Activated naive CD4-positive, alpha-beta T cell treated with anti-CD3 and anti-CD28 coated beads, Interleukin-2, amount 50 U/mL, for 24 hours (primary cell): ENCODE data around the gene NKX2-8.
"Not testable (repeated sequence)": the region's sequence is repeated elsewhere in the genome, so short reads cannot be mapped to it uniquely, and the experiment has no call there.

ENCODE experiments used
- H3K27ac Mint-ChIP-seq: one replicate; pipeline ENCODE4 v1.8.0; 2021; ENCODE audit warnings: mild to moderate bottlenecking, mixed read lengths
- H3K27me3 Mint-ChIP-seq: one replicate; pipeline ENCODE4 v1.8.0; 2021; ENCODE audit warnings: mixed read lengths
- H3K36me3 Mint-ChIP-seq: one replicate; pipeline ENCODE4 v1.8.0; 2021; ENCODE audit warnings: mixed read lengths
- H3K4me1 Mint-ChIP-seq: one replicate; pipeline ENCODE4 v1.8.0; 2021; ENCODE audit warnings: mixed read lengths
- H3K4me3 Mint-ChIP-seq: one replicate; pipeline ENCODE4 v1.8.0; 2021; ENCODE audit warnings: mild to moderate bottlenecking, mixed read lengths
- H3K9me3 Mint-ChIP-seq: one replicate; pipeline ENCODE4 v1.8.0; 2021; ENCODE audit warnings: mixed read lengths

The NKX2-8 gene

DNA sequence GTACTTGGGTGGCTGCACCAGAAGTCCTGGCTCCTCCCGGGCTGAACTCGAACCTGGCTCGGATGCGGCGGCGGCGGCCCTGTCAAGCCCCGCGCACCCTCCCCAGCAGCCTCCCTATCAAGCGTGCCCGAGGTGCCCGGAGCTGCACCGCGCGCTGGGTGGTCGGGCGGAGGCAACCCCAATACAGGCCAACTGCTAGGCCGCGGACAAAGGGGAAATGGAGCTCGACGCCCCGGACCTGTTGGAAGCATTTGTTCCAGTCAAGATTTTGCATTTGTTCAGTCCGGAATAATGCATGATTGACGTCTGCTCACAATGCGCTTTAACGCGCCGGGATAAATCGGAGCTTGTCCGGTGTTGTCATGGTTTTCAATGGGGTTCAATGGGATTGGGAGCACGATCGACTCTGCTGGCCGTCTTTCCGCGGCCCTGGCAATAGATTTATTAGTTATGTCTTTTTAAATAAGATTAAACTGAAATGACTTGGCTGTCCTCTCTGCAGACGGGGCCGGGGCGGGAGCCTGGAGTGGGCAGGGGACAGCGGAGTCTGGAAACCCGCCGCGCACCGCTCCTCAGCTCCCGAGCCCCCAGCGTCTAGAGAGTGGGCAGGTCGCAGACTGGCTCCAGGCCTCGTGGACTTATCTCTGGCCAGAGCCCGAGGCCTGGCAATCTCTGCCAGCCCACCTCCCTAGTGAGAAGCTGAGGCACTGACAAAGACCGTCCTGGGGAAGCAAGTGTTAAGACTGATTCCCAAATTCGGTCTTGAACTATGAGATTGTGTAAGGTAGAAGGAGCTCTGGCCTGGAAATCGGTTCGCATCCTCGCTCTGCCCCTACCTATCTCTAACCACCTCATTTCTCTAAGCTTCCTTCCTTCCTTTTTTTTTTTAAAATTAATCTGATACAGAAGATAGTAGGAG is 1.7 kb upstream of the NKX2-8 start:
- H3K4me3 Mint-ChIP-seq = no peak overlapping the region
- H3K9me3 Mint-ChIP-seq = no peaks in the 10 kb centered on the region
- no peak overlapping the region for H3K27ac Mint-ChIP-seq
- H3K27me3 Mint-ChIP-seq = peaks cover 55% of the 10 kb centered on the region
- no peaks in the 10 kb centered on the region for H3K36me3 Mint-ChIP-seq
- no peaks in the 10 kb centered on the region for H3K4me1 Mint-ChIP-seq

DNA sequence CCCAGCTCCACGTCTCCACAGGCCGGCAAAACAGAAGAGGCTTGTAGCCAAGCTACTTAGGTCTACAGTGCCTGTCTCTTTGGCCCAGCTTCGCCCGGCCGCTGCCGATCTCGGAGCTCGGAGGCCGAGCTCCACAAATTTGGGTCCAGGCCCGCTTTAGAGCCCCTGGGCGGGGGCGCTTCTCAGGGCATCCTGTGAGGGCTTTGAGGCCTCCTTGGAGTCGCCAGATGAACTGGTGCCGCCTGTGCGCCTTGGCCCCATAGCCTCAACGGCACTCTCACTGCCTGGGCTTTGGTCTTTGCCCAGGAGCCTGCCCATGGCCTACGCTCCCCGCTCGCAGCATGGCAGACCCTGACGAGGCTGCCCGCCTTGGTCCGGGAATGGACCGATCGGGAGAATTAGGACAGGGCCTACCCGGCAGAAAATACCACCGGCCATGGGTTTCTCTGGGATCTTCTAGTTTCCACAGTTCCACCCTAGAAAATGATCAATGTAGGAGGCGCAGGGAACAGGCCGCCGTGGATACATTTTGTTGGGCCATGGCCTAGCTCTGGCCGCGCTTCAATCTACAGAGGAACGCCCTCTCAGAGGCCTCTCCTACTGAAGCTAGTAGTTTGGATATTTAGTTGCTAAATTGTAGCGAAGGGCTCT is 953 bp upstream of the NKX2-8 start:
- no peak overlapping the region for H3K4me3 Mint-ChIP-seq
- peaks cover 53% of the 10 kb centered on the region for H3K27me3 Mint-ChIP-seq
- H3K36me3 Mint-ChIP-seq = no peaks in the 10 kb centered on the region
- no peak overlapping the region for H3K27ac Mint-ChIP-seq
- no peaks in the 10 kb centered on the region for H3K9me3 Mint-ChIP-seq
- H3K4me1 Mint-ChIP-seq = no peaks in the 10 kb centered on the region

DNA sequence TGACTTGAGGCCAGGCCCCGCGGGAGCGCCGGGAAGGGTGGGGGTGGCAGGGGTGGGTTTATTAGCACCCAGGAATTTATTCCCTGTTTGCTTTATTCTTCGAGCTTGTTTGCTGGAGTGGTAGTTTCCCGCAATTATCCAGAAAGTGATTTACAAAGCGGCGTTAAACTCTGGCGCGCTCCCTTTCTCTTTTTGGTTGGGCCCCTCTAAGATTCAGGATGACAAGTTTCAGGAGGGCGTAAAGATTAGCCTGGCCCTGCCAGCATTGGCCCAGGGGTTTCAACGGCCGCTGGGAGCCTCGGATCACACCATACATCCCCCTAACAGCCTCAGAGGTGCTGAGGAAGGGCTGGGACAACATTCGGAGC is 444 bp upstream of the NKX2-8 start:
- Mint-ChIP-seq H3K4me3 (no peak overlapping the region), H3K36me3 (no peaks in the 10 kb centered on the region), H3K27me3 (peaks cover 53% of the 10 kb centered on the region), H3K9me3 (no peaks in the 10 kb centered on the region), H3K4me1 (no peaks in the 10 kb centered on the region), H3K27ac (no peak overlapping the region)

DNA sequence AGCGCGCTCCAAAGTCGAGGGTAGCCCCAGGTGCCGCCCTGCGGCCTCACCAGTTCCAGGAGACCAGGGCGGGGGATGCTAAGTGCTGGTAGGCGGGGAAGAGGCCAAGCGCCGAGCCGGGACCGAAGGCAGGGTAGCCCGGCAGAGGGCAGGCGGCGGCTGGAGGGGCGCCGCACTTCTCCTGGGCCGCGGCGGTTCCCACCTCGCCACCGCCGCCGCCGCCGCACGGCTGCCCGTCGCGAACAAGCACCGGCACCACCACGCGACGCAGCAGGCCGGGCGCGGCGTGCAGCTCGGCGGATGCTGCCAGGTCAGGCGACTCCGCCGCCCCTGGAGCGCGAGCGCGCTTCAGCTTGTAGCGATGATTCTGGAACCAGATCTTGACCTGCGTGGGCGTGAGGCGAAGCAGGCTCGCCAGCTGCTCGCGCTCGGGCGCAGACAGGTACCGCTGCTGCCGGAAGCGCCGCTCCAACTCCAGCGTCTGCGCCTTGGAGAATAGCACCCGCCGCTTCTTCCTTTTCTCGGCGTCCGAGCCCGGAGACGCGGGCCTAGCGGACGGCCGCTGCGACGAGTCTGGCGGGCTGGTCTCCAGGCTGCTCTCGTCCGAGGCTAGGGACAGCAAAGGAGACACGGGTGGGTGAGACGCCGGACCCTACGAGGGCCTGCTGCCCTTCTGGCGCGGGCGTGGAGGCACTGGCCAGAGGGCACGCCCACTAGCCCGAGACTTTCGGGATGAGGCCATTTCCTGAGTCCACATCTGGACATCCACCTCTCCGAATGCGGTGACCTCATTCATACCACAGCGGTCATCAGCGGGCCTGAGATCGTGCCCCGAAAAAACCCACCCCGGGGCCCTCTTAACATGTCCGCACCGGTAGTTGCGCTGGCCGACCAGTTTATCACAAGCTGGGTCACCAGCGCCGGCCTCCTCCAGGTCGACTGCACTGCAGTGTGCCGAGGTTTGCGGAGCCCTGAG is 1.3 kb downstream of the NKX2-8 start:
- no peaks in the 10 kb centered on the region for H3K4me1 Mint-ChIP-seq
- H3K9me3 Mint-ChIP-seq = no peaks in the 10 kb centered on the region
- no peak overlapping the region for H3K4me3 Mint-ChIP-seq
- H3K27ac Mint-ChIP-seq = no peak overlapping the region
- H3K36me3 Mint-ChIP-seq = no peaks in the 10 kb centered on the region
- peaks cover 42% of the 10 kb centered on the region for H3K27me3 Mint-ChIP-seq

DNA sequence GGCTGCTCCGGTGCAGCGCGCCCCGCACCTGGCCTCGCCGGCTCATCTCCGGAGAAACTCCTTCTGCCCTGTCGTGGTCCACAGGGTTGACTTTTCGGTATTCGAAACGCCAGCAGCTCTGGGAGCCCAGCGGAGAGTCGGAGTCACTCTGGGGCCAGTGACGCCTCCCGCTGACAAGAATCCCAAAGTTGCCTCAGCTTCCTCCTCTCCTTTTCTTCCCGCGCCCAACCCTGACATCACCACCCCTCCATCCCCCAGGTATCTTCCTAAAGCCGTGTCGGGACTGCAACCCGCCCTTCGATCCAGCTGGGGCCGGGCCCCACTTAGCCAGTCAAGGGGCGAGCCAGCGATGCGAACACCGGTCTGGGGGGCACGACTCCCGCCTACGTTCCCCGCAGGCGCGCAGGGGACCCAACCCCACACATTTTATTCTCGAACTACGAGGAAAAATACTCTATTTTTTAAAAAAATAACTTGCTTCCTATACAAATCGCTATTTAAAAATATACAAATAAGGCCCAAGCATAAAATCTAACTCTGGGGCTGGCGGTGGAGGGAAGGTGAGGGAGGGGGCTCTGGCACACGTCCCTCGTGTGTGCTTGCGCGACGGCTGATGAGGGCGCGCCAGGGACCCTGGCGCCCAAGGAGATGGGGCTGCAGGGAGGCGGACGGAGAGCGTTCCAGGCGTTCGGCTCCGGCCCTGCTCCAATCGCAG is 2.1 kb downstream of the NKX2-8 start:
- no peaks in the 10 kb centered on the region for H3K9me3 Mint-ChIP-seq
- H3K27me3 Mint-ChIP-seq = peaks cover 38% of the 10 kb centered on the region
- no peak overlapping the region for H3K4me3 Mint-ChIP-seq
- no peak overlapping the region for H3K27ac Mint-ChIP-seq
- H3K36me3 Mint-ChIP-seq = no peaks in the 10 kb centered on the region
- no peaks in the 10 kb centered on the region for H3K4me1 Mint-ChIP-seq

DNA sequence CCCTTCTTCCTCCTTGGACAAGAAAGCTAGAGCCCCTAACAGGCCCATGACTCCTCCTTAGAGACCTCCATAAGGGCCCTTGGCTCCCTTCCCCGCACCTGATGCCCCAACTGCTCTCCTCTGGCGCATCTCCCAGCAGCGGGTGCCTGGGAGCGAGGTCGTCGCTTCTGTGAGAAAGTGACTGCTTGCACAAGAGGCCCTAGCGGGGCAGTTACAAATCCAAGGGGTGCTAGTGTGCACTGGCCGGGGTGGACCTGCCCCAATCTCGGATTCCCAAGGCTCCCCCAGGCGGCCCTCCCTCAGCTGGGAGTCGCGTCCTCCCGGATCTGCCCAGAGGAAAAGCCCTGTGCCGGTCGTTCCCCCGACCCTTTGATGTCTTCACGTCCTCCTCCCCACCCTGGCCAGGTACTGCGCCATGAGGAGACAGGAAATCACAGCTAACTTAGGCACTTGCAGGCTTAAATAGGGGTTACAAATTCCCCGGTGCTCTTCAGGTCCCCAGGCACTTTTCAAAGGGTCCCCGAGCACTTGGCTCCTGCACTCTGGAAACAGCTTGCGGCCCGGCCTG is 2.8 kb downstream of the NKX2-8 start:
- no peaks in the 10 kb centered on the region for H3K4me1 Mint-ChIP-seq
- no peak overlapping the region for H3K27ac Mint-ChIP-seq
- peaks cover 32% of the 10 kb centered on the region for H3K27me3 Mint-ChIP-seq
- no peak overlapping the region for H3K4me3 Mint-ChIP-seq
- H3K9me3 Mint-ChIP-seq = no peaks in the 10 kb centered on the region
- H3K36me3 Mint-ChIP-seq = no peaks in the 10 kb centered on the region

DNA sequence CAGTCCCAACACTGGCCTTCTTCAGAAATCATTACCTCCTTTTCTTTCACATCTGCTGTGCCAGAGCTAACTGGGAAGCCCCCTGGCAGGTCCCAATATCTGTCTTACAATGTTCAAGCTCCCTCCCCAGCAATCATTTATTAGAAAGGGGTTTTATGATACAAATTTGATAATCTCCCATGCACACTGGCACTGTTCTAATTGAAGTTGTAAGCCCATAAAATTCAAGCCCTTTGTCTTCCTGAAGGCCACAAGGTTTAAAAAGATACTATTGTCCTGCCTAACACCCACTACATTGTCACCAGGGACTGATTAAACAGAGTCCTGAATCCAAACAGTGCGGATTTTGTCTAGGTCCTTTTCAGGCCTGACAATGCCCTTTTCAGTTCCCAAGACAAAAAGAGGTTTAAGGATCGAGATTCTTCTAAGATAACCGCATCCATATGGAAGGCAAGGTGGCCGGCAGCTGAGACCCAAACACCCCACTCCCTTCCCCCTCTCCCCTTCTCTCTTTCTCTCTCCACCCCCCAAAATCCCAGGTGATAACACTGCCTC is 3.3 kb downstream of the NKX2-8 start:
- Mint-ChIP-seq H3K4me1 (no peaks in the 10 kb centered on the region), H3K9me3 (no peaks in the 10 kb centered on the region), H3K27ac (no peak overlapping the region), H3K36me3 (no peaks in the 10 kb centered on the region), H3K27me3 (peaks cover 26% of the 10 kb centered on the region), H3K4me3 (no peak overlapping the region)

DNA sequence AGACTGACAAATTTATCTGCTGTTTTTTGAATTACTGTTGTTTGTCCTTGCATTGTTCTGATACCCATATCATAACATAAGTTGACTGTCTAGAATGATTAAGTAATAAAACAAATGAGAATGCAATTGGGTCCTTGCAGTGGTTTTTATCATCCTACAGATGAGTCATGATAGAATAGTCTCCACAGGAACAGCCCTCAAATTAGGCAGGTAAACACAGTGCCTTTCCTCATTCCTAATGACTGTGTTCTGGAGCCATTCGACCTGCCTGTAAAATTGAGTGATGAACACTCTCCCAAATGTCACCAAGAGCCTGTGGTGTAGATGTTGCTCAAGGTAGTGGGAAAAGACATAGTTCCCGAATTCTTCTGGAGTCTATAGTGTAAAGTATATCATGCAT is 12.3 kb downstream of the NKX2-8 start:
- Mint-ChIP-seq H3K4me1 (no peaks in the 10 kb centered on the region), H3K4me3 (no peak overlapping the region), H3K36me3 (no peaks in the 10 kb centered on the region), H3K9me3 (peaks cover 5% of the 10 kb centered on the region), H3K27ac (no peak overlapping the region), H3K27me3 (peaks cover 8% of the 10 kb centered on the region)

DNA sequence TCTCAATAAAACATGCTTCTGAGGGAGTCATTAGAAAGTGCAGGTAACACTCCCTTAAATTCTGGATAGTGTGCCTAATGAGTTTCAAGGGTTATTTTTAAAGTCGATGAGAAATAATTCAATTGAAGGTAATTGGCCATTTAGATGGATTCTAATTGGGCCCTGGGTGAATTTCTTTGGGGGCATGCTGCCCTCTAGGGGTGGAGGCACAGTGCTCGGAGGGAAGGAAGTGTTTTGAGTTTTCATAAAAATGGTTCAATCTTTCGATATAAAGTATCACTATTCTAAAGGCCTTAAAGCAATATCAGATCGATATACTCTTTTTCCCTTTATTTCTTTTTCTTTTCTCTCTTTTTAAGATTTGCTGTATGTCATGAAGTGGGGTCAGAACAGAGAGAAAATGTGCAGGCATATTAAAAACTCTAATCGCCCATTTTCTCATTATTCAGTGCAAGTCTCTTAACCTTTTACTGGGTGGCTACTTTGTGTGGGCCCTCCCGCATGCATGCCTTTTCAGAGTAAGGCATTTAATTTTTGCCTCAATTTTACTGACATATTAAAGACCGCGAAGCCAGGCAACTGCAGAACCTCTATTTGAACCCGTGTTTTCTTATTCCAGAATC is 25.5 kb downstream of the NKX2-8 start:
- Mint-ChIP-seq H3K27me3 (peaks cover 8% of the 10 kb centered on the region), H3K4me1 (no peaks in the 10 kb centered on the region), H3K36me3 (no peaks in the 10 kb centered on the region), H3K9me3 (no peaks in the 10 kb centered on the region), H3K4me3 (no peak overlapping the region), H3K27ac (no peak overlapping the region)

DNA sequence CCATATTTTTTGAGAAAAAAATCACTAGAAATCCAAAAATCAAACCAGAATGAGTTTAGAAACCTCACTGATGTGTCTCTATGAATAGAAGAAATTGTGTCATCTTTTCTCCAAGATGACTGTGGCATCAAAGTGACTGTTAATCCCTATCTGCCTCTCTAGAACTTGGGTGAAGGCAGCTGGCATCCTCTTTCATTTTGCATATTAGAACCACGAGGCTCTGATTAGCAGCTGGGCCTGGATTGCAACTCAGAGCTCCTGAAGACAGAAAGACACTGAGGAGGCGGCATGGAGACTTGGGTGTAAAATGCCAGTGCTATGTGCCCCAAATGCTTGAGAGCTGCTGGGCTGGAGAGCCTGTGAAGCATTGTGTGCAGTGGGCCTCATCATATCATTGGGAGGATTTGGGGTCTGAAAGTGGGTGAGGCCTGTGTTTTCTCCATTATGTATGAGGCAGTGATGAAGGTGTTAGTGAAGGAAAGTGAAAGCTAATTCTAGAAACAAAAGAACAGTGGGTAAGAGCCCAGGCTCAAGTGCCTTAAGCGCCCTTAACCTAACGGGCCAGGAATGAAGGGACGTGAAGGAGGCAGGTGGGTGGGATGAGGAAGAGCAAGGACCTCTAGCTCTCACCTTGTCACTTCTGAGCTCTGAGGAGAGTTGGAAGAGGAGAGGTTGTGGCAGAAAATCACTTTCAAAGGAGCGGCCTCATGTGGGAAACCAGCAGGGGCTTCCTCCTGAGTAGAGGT is 26.2 kb downstream of the NKX2-8 start:
- Mint-ChIP-seq H3K4me3 (no peak overlapping the region), H3K4me1 (no peaks in the 10 kb centered on the region), H3K27ac (no peak overlapping the region), H3K9me3 (no peaks in the 10 kb centered on the region), H3K27me3 (peaks cover 8% of the 10 kb centered on the region), H3K36me3 (no peaks in the 10 kb centered on the region)

DNA sequence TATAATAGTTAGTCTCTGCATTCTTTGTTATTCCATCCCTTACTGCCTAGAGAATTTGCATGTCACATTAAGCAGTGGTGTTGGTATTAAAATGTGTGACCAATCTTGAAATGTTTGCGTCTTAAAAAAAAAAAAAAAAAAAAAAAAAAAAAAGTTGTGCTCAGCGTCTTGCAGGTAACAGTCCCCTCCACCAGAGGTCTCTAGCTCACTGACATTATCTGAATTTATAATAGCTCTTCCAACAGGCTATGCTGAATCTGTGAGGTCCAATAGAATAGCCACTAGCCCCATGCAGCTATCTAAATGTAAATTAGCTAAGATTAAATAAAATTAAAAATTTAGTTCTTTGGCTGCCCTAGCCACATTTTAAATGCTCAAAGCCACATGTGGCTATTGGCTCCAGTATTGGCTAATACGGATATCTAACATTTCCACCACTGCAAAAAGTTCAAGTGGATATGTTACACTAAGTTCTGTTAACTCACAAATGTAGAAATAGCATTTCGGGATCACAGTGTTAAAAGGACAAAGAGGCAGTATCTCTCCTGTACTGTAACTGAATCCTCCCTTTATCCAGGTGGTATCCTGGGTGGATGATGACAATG is 28.7 kb downstream of the NKX2-8 start:
- Mint-ChIP-seq H3K36me3 (no peaks in the 10 kb centered on the region), H3K4me3 (no peak overlapping the region), H3K27ac (no peak overlapping the region), H3K9me3 (no peaks in the 10 kb centered on the region), H3K4me1 (no peaks in the 10 kb centered on the region), H3K27me3 (peaks cover 5% of the 10 kb centered on the region)

DNA sequence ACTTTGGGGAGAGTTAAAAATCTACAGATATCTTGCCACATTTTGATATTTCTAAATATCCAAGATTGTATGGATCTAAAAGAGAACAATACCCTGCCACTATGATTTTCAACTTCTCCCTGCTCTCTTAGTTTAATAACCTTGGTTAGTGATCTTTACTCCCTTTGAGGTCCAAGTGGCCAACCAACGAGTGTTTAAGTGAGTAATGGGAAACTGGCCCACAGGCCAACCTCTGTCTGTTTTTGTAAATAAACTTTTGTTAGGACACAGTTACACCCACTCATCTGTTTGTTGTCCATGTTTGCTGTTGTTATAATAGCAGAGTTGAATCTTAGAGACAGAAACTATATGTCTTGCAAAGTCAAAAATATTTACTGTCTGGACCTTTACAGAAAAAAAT is 31.5 kb downstream of the NKX2-8 start:
- no peak overlapping the region for H3K4me3 Mint-ChIP-seq
- H3K36me3 Mint-ChIP-seq = no peaks in the 10 kb centered on the region
- H3K27ac Mint-ChIP-seq = no peak overlapping the region
- H3K4me1 Mint-ChIP-seq = no peaks in the 10 kb centered on the region
- H3K9me3 Mint-ChIP-seq = no peaks in the 10 kb centered on the region
- H3K27me3 Mint-ChIP-seq = peaks cover 9% of the 10 kb centered on the region

DNA sequence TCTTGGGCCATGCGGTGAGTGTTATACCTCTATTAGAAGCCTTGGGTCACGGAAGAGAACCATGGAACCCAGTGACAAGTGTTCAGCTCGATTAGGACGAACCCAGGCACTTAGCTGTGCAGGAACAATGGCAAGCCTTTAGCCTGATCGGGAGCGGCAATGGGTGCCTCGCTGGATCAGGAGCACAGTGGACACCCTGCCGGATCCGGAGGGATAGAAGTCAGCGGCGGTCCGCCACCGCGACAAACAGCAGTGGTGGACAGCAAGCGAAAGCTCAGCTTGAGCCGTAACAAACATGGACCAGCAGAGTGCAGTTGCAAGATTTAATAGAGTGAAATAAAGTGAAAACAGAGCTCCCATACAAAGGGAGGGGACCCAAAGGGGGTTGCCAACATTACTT is 38.1 kb downstream of the NKX2-8 start:
- H3K27me3 Mint-ChIP-seq, H3K9me3 Mint-ChIP-seq, H3K4me3 Mint-ChIP-seq, H3K4me1 Mint-ChIP-seq, H3K36me3 Mint-ChIP-seq, H3K27ac Mint-ChIP-seq: not testable (repeated sequence)
